Keratinocyte (primary cell): ENCODE measurements around the gene GSTA3.

Source experiments
- CTCF ChIP-seq, 3 experiments: IDR thresholded peaks in 1 of 3; conservative IDR thresholded peaks in 1 of 3; optimal IDR thresholded peaks in 1 of 3; 2 replicates in 2 of 3; 3 replicates in 1 of 3; pipeline versions ENCODE3 to v1.5.1; 2011; ENCODE audit warnings: low read length in 3 of 3, mild to moderate bottlenecking in 3 of 3, moderate library complexity in 2 of 3, control low read depth in 1 of 3, inconsistent platforms in 1 of 3; ENCODE audit not compliant: insufficient read depth in 2 of 3; ENCODE audit errors: extremely low read depth in 1 of 3
- EZH2 ChIP-seq: IDR thresholded peaks from one replicate; pipeline ENCODE4 v1.6.1; 2012; ENCODE audit warnings: inconsistent platforms, mild to moderate bottlenecking, low read length, moderate library complexity

GRCh38 chr6:52881662-52881995, 27.9 kb downstream of the GSTA3 start:
- TF ChIP-seq CTCF (optimal IDR thresholded peaks at IDR 0.05 in 1 of 3, IDR thresholded peaks at IDR 0.05 in 1 of 3, conservative IDR thresholded peaks at IDR 0.05 in 1 of 3; ENCODE audit: extremely low read depth in 1 of 3, insufficient read depth in 2 of 3, low read length in 3 of 3) (no peak), EZH2 (no peak)
